Ascending aorta (tissue), 2 donors: ENCODE measurements around the gene PPIF. TPM values are rescaled to one million over a fixed set of nuclear protein-coding genes. Genes with fewer than 3 reads are reported as not detected.

Source experiments
- DNase-seq, 2 donors: peaks; one replicate each; pipeline ENCODE4 v3.0.0-alpha.2; 2019; ENCODE audit warnings: low spot score in 2 of 2
- H3K27ac ChIP-seq, 2 donors: fragments of 200-600 bp; sonication (generic); one replicate each; pipeline ENCODE4 v1.5.1; 2016 to 2017; ENCODE audit warnings: mild to moderate bottlenecking in 1 of 2
- H3K27me3 ChIP-seq: fragments of 200-600 bp; sonication (generic); one replicate; pipeline ENCODE4 v1.5.1; 2017
- H3K36me3 ChIP-seq, 2 donors: fragments of 200-600 bp; sonication (generic); one replicate each; pipeline ENCODE4 v1.5.1; 2016
- H3K4me1 ChIP-seq, 2 donors: fragments of 200-600 bp; sonication (generic); one replicate each; pipeline ENCODE4 v1.5.1; 2016 to 2017; ENCODE audit warnings: mild to moderate bottlenecking in 1 of 2
- H3K4me3 ChIP-seq, 2 donors: fragments of 200-600 bp; sonication (generic); one replicate each; pipeline ENCODE4 v1.5.1; 2016 to 2017; ENCODE audit warnings: mild to moderate bottlenecking in 1 of 2
- H3K9me3 ChIP-seq, 2 donors: fragments of 200-600 bp; sonication (generic); one replicate each; pipeline ENCODE4 v1.5.1; 2016
- CTCF ChIP-seq, 3 experiments: fragments of 200-600 bp in 2 of 3; fragments of 450-650 bp in 1 of 3; sonication (generic) in 2 of 3; IDR thresholded peaks; one replicate each; pipeline ENCODE4 v1.5.1; 2016 to 2019; ENCODE audit warnings: antibody characterized with exemption in 3 of 3, mild to moderate bottlenecking in 1 of 3, moderate library complexity in 1 of 3
- intact Hi-C: fragments of 100-400 bp; cut with DNase I; formaldehyde crosslinking; loops from one replicate; pipeline ENCODE4 v1.15.1; 2023
- total RNA-seq: library from RNA; depleted of rRNA; stranded (reverse); fragments of >200 nt; gene quantifications from one replicate; pipeline ENCODE4 v1.1.0, GENCODE V29; 2016

The PPIF gene
- total RNA-seq, 1 donor from 2014 or later = 172 TPM

- no peak overlapping the region for H3K4me3 ChIP-seq
- H3K9me3 ChIP-seq = no peaks in the 10 kb centered on the region
- DNase-seq = no peak
- intact Hi-C loops = no loop called here
- H3K27ac ChIP-seq = no peak overlapping the region
- H3K27me3 ChIP-seq = no peaks in the 10 kb centered on the region
- no peak for TF ChIP-seq CTCF (IDR thresholded peaks at IDR 0.05)
- peaks cover 0 to 4% of the 10 kb centered on the region in 2 donors for H3K4me1 ChIP-seq
- peaks cover 34 to 37% of the 10 kb centered on the region in 2 donors for H3K36me3 ChIP-seq
Measured at GRCh38 chr10:79392020-79392398, 44.7 kb downstream of the PPIF start.

- peaks cover 2 to 10% of the 10 kb centered on the region in 2 donors for H3K4me1 ChIP-seq
- DNase-seq = peak; percentile 5 to 52
- H3K36me3 ChIP-seq = peaks cover 32 to 37% of the 10 kb centered on the region in 2 donors
- H3K27me3 ChIP-seq = no peaks in the 10 kb centered on the region
- intact Hi-C loops = no loop called here
- no peak overlapping the region for H3K4me3 ChIP-seq
- no peaks in the 10 kb centered on the region for H3K9me3 ChIP-seq
- H3K27ac ChIP-seq = no peak overlapping the region
- no peak for TF ChIP-seq CTCF (IDR thresholded peaks at IDR 0.05)
Measured at GRCh38 chr10:79392506-79393176, 45.4 kb downstream of the PPIF start.

- Histone ChIP-seq H3K27ac (no peak overlapping the region), H3K9me3 (no peaks in the 10 kb centered on the region), H3K4me1 (peaks cover 10 to 17% of the 10 kb centered on the region in 2 donors), H3K4me3 (no peak overlapping the region), H3K36me3 (peaks cover 27 to 35% of the 10 kb centered on the region in 2 donors), H3K27me3 (no peaks in the 10 kb centered on the region)
- TF ChIP-seq CTCF (IDR thresholded peaks at IDR 0.05) = no peak
- peak in 1 of 2 donors; percentile 43 for DNase-seq
- intact Hi-C loops = no loop called here
Measured at GRCh38 chr10:79393221-79393923, 46.1 kb downstream of the PPIF start.

GRCh38 chr10:79393924-79394610, 46.8 kb downstream of the PPIF start:
- peaks cover 17 to 24% of the 10 kb centered on the region in 2 donors for H3K4me1 ChIP-seq
- peaks cover 27 to 28% of the 10 kb centered on the region in 2 donors for H3K36me3 ChIP-seq
- H3K27me3 ChIP-seq = no peaks in the 10 kb centered on the region
- no peaks in the 10 kb centered on the region for H3K9me3 ChIP-seq
- TF ChIP-seq CTCF (IDR thresholded peaks at IDR 0.05) = no peak
- intact Hi-C loops = no loop called here
- H3K27ac ChIP-seq = no peak overlapping the region
- no peak overlapping the region for H3K4me3 ChIP-seq
- peak in 1 of 2 donors; percentile 56 for DNase-seq

- intact Hi-C loops = no loop called here
- no peak for TF ChIP-seq CTCF (IDR thresholded peaks at IDR 0.05)
- no peak overlapping the region for H3K27ac ChIP-seq
- DNase-seq = no peak
- no peaks in the 10 kb centered on the region for H3K27me3 ChIP-seq
- no peak overlapping the region for H3K4me3 ChIP-seq
- peaks cover 25 to 27% of the 10 kb centered on the region in 2 donors for H3K36me3 ChIP-seq
- H3K9me3 ChIP-seq = no peaks in the 10 kb centered on the region
- peaks cover 20 to 28% of the 10 kb centered on the region in 2 donors for H3K4me1 ChIP-seq
Measured at GRCh38 chr10:79394664-79395063, 47.4 kb downstream of the PPIF start.
